ENCODE results near the gene SMPX.
A peak's percentile ranks its signal among the peaks of the same experiment; 100 is the strongest.

The SMPX gene

DNA sequence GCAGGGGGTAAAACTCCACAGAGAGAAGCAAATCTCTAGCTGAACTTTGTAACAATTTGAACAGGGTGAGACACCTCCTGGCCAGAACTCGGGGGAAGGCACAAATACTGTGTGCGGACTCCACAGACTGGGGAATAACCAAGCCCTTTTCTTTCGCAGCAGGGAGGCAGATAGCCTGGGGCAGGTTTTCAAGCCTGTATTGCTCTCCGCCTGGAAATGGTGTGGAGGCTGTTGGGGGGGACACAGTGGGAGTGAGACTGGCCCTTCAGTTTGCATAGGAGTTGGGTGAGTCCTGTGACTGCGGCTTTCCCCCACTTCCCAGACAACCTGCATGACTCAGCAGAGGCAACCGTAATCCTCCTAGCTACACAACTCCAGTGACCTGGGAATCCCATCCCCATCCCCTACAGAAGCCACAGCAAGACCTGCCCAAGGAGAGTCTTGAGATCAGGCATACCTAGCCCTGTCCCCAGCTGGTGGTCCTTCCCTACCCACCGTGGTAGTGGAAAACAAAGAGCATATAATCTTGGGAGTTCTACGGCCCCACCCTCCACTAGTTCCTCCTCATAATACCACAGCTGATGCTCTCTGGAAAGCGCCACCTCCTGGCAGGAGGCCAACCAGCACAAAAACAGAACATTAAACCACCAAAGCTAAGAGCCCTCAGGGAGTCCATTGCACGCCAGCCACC, 12.9 kb upstream of the SMPX start:
- Histone ChIP-seq H3K27me3 (ENCODE audit: insufficient read depth, low read depth, severe bottlenecking) (no peaks in the 10 kb centered on the region), H3K4me3 (ENCODE audit: low read depth, low read length) (no peak overlapping the region), H3K27ac (no peak overlapping the region), H3K36me3 (no peaks in the 10 kb centered on the region), H3K9me3 (ENCODE audit: severe bottlenecking) (no peaks in the 10 kb centered on the region)
- TF ChIP-seq, protein P1, sequence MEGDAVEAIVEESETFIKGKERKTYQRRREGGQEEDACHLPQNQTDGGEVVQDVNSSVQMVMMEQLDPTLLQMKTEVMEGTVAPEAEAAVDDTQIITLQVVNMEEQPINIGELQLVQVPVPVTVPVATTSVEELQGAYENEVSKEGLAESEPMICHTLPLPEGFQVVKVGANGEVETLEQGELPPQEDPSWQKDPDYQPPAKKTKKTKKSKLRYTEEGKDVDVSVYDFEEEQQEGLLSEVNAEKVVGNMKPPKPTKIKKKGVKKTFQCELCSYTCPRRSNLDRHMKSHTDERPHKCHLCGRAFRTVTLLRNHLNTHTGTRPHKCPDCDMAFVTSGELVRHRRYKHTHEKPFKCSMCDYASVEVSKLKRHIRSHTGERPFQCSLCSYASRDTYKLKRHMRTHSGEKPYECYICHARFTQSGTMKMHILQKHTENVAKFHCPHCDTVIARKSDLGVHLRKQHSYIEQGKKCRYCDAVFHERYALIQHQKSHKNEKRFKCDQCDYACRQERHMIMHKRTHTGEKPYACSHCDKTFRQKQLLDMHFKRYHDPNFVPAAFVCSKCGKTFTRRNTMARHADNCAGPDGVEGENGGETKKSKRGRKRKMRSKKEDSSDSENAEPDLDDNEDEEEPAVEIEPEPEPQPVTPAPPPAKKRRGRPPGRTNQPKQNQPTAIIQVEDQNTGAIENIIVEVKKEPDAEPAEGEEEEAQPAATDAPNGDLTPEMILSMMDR (IDR thresholded peaks at IDR 0.05; ENCODE audit: low read depth, low read length) = 0 out of 2 replicates have a peak, but pooled peaks have one; percentile 10
- DNase-seq = no peak

DNA sequence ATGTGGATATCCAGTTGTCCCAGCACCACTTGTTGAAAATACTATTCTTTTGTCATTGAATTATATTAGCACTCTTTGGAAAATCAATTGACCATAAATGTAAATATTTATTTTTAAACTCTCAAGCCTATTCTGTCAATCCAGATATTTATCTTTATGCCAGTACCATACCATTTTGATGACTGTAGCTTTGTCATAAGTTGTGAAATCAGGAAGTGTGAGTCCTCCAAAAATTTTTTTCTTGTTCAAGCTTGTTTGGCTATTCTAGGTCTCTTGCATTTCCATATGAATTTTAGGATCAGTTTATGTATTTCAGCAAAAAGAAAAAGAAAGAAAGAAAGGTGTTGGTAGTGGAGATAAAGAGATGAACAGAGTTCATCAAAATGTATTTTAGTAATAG, 8.2 kb upstream of the SMPX start:
- TF ChIP-seq, protein P1 (IDR thresholded peaks at IDR 0.05; ENCODE audit: low read depth, low read length) = no peak
- H3K36me3 ChIP-seq = no peaks in the 10 kb centered on the region
- H3K4me3 ChIP-seq (ENCODE audit: low read depth, low read length) = no peak overlapping the region
- H3K27ac ChIP-seq = no peak overlapping the region
- no peaks in the 10 kb centered on the region for H3K27me3 ChIP-seq (ENCODE audit: insufficient read depth, low read depth, severe bottlenecking)
- no peaks in the 10 kb centered on the region for H3K9me3 ChIP-seq (ENCODE audit: severe bottlenecking)
- DNase-seq = no peak

DNA sequence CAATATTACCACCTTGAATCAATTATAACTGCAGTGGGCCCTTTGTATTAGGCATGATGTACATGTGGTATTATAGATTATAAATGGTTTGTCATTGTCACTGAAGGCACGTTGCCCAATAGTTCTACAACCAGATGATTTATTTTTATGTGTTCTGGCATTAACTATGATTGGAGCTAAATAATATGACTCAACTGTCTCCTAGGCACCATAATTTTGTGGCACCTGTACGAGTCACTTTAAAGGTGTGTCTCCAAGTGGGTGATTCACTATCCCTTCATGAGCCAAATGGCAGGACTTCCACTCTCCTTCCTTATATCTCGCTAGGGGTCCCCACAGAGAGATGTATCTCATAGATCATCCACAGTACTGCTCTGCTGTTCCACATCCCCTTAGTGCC, 6.1 kb upstream of the SMPX start:
- Histone ChIP-seq H3K27ac (no peak overlapping the region), H3K4me3 (ENCODE audit: low read depth, low read length) (no peak overlapping the region), H3K36me3 (no peaks in the 10 kb centered on the region), H3K9me3 (ENCODE audit: severe bottlenecking) (no peaks in the 10 kb centered on the region), H3K27me3 (ENCODE audit: insufficient read depth, low read depth, severe bottlenecking) (no peaks in the 10 kb centered on the region)
- TF ChIP-seq, protein P1 (IDR thresholded peaks at IDR 0.05; ENCODE audit: low read depth, low read length) = no peak
- DNase-seq = no peak

DNA sequence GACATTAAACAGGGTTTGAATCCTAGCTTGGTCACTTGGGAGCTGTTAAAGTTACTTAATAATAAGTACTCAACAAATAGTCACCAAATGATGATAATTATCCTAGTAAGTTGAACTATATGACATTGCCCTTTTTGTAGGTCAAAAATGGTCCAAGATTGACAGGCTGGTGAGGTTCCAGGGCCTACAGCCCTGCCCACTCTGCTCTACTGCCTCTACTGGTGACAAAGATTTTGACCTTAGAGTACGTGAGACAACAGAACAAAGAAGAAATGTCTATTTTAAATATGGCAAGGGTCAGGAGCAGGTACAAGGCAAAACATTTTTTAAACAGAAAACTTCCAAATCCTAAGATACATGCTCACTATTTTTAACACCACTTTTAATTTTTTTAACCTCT, 572 bp upstream of the SMPX start:
- no peak for DNase-seq
- Histone ChIP-seq H3K4me3 (ENCODE audit: low read depth, low read length) (no peak overlapping the region), H3K27ac (no peak overlapping the region), H3K9me3 (ENCODE audit: severe bottlenecking) (no peaks in the 10 kb centered on the region), H3K36me3 (no peaks in the 10 kb centered on the region), H3K27me3 (ENCODE audit: insufficient read depth, low read depth, severe bottlenecking) (no peaks in the 10 kb centered on the region)
- TF ChIP-seq, protein P1 (IDR thresholded peaks at IDR 0.05; ENCODE audit: low read depth, low read length) = no peak

DNA sequence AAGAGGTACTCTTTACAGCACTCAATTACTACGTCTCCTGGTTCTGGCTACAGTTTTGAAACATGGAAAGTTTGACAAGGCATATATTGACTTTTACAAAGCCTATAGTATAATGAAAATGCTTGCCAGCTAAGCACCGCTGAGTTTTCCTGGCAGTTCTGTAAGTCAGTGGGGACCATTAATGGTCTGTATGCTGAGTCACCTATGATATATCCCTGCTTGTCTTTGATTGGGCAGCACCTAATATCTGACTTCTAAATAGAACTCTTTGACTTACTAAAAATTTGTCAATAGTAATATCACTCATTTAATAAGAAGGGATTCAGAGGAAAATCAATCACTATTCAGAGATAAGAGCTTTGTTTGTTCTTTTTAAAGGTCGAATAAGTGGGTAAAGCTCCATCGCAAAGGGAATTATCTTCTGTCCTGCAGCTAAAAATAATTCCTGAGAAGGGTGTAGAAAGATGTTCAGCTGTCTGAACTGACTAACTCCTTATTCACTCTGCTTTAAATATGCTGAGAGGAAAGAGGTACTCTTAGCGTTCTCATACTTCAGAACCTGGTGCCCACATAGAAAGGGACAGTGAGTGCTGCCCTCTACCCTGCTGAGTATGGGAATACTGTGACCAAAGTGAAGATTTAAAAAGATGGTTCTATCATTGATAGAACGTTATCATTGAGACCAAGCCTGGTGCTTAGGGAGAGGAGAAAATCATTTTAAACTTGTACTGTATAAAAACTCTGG, 959 bp downstream of the SMPX start:
- DNase-seq = no peak
- H3K4me3 ChIP-seq (ENCODE audit: low read depth, low read length) = no peak overlapping the region
- TF ChIP-seq, protein P1 (IDR thresholded peaks at IDR 0.05; ENCODE audit: low read depth, low read length) = no peak
- no peaks in the 10 kb centered on the region for H3K9me3 ChIP-seq (ENCODE audit: severe bottlenecking)
- H3K27me3 ChIP-seq (ENCODE audit: insufficient read depth, low read depth, severe bottlenecking) = no peaks in the 10 kb centered on the region
- no peaks in the 10 kb centered on the region for H3K36me3 ChIP-seq
- H3K27ac ChIP-seq = no peak overlapping the region

Measured in WERI-Rb-1 (cell line).